ENCODE data around the gene NFS1.

The NFS1 gene

GRCh38 chr20:35643045-35643444 is 56.1 kb downstream of the NFS1 start:
- no peak for DNase-seq (ENCODE audit: insufficient read length, low spot score)
- FAIRE-seq = no peak
- no peak for TF ChIP-seq POLR2AphosphoS5 (IDR thresholded peaks at IDR 0.05; ENCODE audit: low read depth, low read length)
- no peak for TF ChIP-seq TAF1 (IDR thresholded peaks at IDR 0.05; ENCODE audit: low read depth, low read length)
- TF ChIP-seq PAX5 (IDR thresholded peaks at IDR 0.05; ENCODE audit: insufficient read depth, low read length, severe bottlenecking) = no peak
- no peak for TF ChIP-seq POLR2A (IDR thresholded peaks at IDR 0.05; ENCODE audit: low read depth, low read length)
- no peak for TF ChIP-seq SPI1 (IDR thresholded peaks at IDR 0.05; ENCODE audit: low read depth, low read length)
- TF ChIP-seq POU2F2 (IDR thresholded peaks at IDR 0.05; ENCODE audit: low read depth, low read length) = no peak

- DNase-seq (ENCODE audit: insufficient read length, low spot score) = no peak
- FAIRE-seq = no peak
- no peak for TF ChIP-seq POLR2AphosphoS5 (IDR thresholded peaks at IDR 0.05; ENCODE audit: low read depth, low read length)
- TF ChIP-seq POLR2A (IDR thresholded peaks at IDR 0.05; ENCODE audit: low read depth, low read length) = no peak
- no peak for TF ChIP-seq SPI1 (IDR thresholded peaks at IDR 0.05; ENCODE audit: low read depth, low read length)
- TF ChIP-seq TAF1 (IDR thresholded peaks at IDR 0.05; ENCODE audit: low read depth, low read length) = no peak
- TF ChIP-seq POU2F2 (IDR thresholded peaks at IDR 0.05; ENCODE audit: low read depth, low read length) = no peak
- no peak for TF ChIP-seq PAX5 (IDR thresholded peaks at IDR 0.05; ENCODE audit: insufficient read depth, low read length, severe bottlenecking)
Observed at GRCh38 chr20:35641743-35642142, 57.4 kb downstream of the NFS1 start.

- DNase-seq (ENCODE audit: insufficient read length, low spot score) = no peak
- TF ChIP-seq TAF1 (IDR thresholded peaks at IDR 0.05; ENCODE audit: low read depth, low read length) = no peak
- TF ChIP-seq POLR2A (IDR thresholded peaks at IDR 0.05; ENCODE audit: low read depth, low read length) = no peak
- TF ChIP-seq POLR2AphosphoS5 (IDR thresholded peaks at IDR 0.05; ENCODE audit: low read depth, low read length) = no peak
- no peak for TF ChIP-seq POU2F2 (IDR thresholded peaks at IDR 0.05; ENCODE audit: low read depth, low read length)
- no peak for TF ChIP-seq PAX5 (IDR thresholded peaks at IDR 0.05; ENCODE audit: insufficient read depth, low read length, severe bottlenecking)
- TF ChIP-seq SPI1 (IDR thresholded peaks at IDR 0.05; ENCODE audit: low read depth, low read length) = no peak
- FAIRE-seq = no peak
Observed at GRCh38 chr20:35640724-35641123, 58.4 kb downstream of the NFS1 start.

- FAIRE-seq (no peak), DNase-seq (ENCODE audit: insufficient read length, low spot score) (no peak)
- TF ChIP-seq PAX5 (IDR thresholded peaks at IDR 0.05; ENCODE audit: insufficient read depth, low read length, severe bottlenecking) (no peak), TAF1 (IDR thresholded peaks at IDR 0.05; ENCODE audit: low read depth, low read length) (no peak), POU2F2 (IDR thresholded peaks at IDR 0.05; ENCODE audit: low read depth, low read length) (no peak), POLR2AphosphoS5 (IDR thresholded peaks at IDR 0.05; ENCODE audit: low read depth, low read length) (no peak), POLR2A (IDR thresholded peaks at IDR 0.05; ENCODE audit: low read depth, low read length) (no peak), SPI1 (IDR thresholded peaks at IDR 0.05; ENCODE audit: low read depth, low read length) (no peak)
Observed at GRCh38 chr20:35638751-35639150, 60.4 kb downstream of the NFS1 start.

- FAIRE-seq (no peak), DNase-seq (ENCODE audit: insufficient read length, low spot score) (no peak)
- TF ChIP-seq SPI1 (IDR thresholded peaks at IDR 0.05; ENCODE audit: low read depth, low read length) (no peak), POU2F2 (IDR thresholded peaks at IDR 0.05; ENCODE audit: low read depth, low read length) (no peak)
Observed at GRCh38 chr20:35637276-35637675, 61.9 kb downstream of the NFS1 start.

GRCh38 chr20:35636095-35636494 is 63.1 kb downstream of the NFS1 start:
- DNase-seq (ENCODE audit: insufficient read length, low spot score) = no peak
- no peak for FAIRE-seq
- TF ChIP-seq POLR2A (IDR thresholded peaks at IDR 0.05; ENCODE audit: low read depth, low read length) = no peak
- TF ChIP-seq PAX5 (IDR thresholded peaks at IDR 0.05; ENCODE audit: insufficient read depth, low read length, severe bottlenecking) = no peak
- TF ChIP-seq POLR2AphosphoS5 (IDR thresholded peaks at IDR 0.05; ENCODE audit: low read depth, low read length) = no peak
- TF ChIP-seq POU2F2 (IDR thresholded peaks at IDR 0.05; ENCODE audit: low read depth, low read length) = no peak
- no peak for TF ChIP-seq TAF1 (IDR thresholded peaks at IDR 0.05; ENCODE audit: low read depth, low read length)
- TF ChIP-seq SPI1 (IDR thresholded peaks at IDR 0.05; ENCODE audit: low read depth, low read length) = no peak

- FAIRE-seq = no peak
- no peak for DNase-seq (ENCODE audit: insufficient read length, low spot score)
- TF ChIP-seq SPI1 (IDR thresholded peaks at IDR 0.05; ENCODE audit: low read depth, low read length) (no peak), POU2F2 (IDR thresholded peaks at IDR 0.05; ENCODE audit: low read depth, low read length) (no peak), POLR2A (IDR thresholded peaks at IDR 0.05; ENCODE audit: low read depth, low read length) (no peak), TAF1 (IDR thresholded peaks at IDR 0.05; ENCODE audit: low read depth, low read length) (no peak), POLR2AphosphoS5 (IDR thresholded peaks at IDR 0.05; ENCODE audit: low read depth, low read length) (no peak), PAX5 (IDR thresholded peaks at IDR 0.05; ENCODE audit: insufficient read depth, low read length, severe bottlenecking) (no peak)
Observed at GRCh38 chr20:35635652-35636051, 63.5 kb downstream of the NFS1 start.

- DNase-seq (ENCODE audit: insufficient read length, low spot score) = no peak
- FAIRE-seq = no peak
- TF ChIP-seq PAX5 (IDR thresholded peaks at IDR 0.05; ENCODE audit: insufficient read depth, low read length, severe bottlenecking) (no peak), SPI1 (IDR thresholded peaks at IDR 0.05; ENCODE audit: low read depth, low read length) (no peak), POU2F2 (IDR thresholded peaks at IDR 0.05; ENCODE audit: low read depth, low read length) (no peak), POLR2A (IDR thresholded peaks at IDR 0.05; ENCODE audit: low read depth, low read length) (no peak), TAF1 (IDR thresholded peaks at IDR 0.05; ENCODE audit: low read depth, low read length) (no peak), POLR2AphosphoS5 (IDR thresholded peaks at IDR 0.05; ENCODE audit: low read depth, low read length) (no peak)
Observed at GRCh38 chr20:35632539-35633115, 66.5 kb downstream of the NFS1 start.

- DNase-seq (ENCODE audit: insufficient read length, low spot score) = no peak
- FAIRE-seq = no peak
Observed at GRCh38 chr20:35630636-35631035, 68.5 kb downstream of the NFS1 start.

More at GRCh38 chr20:35630636-35631035, 68.5 kb downstream of the NFS1 start:
- TF ChIP-seq SPI1 (IDR thresholded peaks at IDR 0.05; ENCODE audit: low read depth, low read length) (no peak), POLR2AphosphoS5 (IDR thresholded peaks at IDR 0.05; ENCODE audit: low read depth, low read length) (no peak), POLR2A (IDR thresholded peaks at IDR 0.05; ENCODE audit: low read depth, low read length) (no peak), POU2F2 (IDR thresholded peaks at IDR 0.05; ENCODE audit: low read depth, low read length) (no peak), TAF1 (IDR thresholded peaks at IDR 0.05; ENCODE audit: low read depth, low read length) (no peak), PAX5 (IDR thresholded peaks at IDR 0.05; ENCODE audit: insufficient read depth, low read length, severe bottlenecking) (no peak)
